Limb (tissue), 2 donors: ENCODE data around the gene KIF6.
A peak's percentile ranks its signal among the peaks of the same experiment; 100 is the strongest.

Experiments
- DNase-seq, 2 donors: peaks; one replicate each; pipeline ENCODE4 v3.0.0-alpha.2; 2016; ENCODE audit errors: extremely low spot score in 2 of 2

The KIF6 gene

GRCh38 chr6:39388606-39389483 is 336.4 kb downstream of the KIF6 start:
- peak; percentile 47 to 77 for DNase-seq

GRCh38 chr6:39387785-39388184 is 337.4 kb downstream of the KIF6 start:
- DNase-seq, result no peak

GRCh38 chr6:39386487-39386886 is 338.7 kb downstream of the KIF6 start:
- DNase-seq, result no peak

GRCh38 chr6:39381550-39382140 is 343.6 kb downstream of the KIF6 start:
- no peak for DNase-seq

- DNase-seq, result no peak
Observed at GRCh38 chr6:39380837-39381549, 344.2 kb downstream of the KIF6 start.

- no peak for DNase-seq
Observed at GRCh38 chr6:39378960-39379425, 346.2 kb downstream of the KIF6 start.

- no peak for DNase-seq
Observed at GRCh38 chr6:39378175-39378959, 346.8 kb downstream of the KIF6 start.

GRCh38 chr6:39377539-39377950 is 347.7 kb downstream of the KIF6 start:
- peak; percentile 82 to 86 for DNase-seq

- no peak for DNase-seq
Observed at GRCh38 chr6:39375405-39375804, 349.8 kb downstream of the KIF6 start.

- DNase-seq, result no peak
Observed at GRCh38 chr6:39370390-39370789, 354.8 kb downstream of the KIF6 start.

- no peak for DNase-seq
Observed at GRCh38 chr6:39369987-39370386, 355.2 kb downstream of the KIF6 start.

GRCh38 chr6:39367700-39368099 is 357.5 kb downstream of the KIF6 start:
- DNase-seq, result no peak

- DNase-seq, result no peak
Observed at GRCh38 chr6:39366931-39367618, 358.1 kb downstream of the KIF6 start.

GRCh38 chr6:39365281-39366074 is 359.7 kb downstream of the KIF6 start:
- DNase-seq, result no peak

- no peak for DNase-seq
Observed at GRCh38 chr6:39363280-39363679, 361.9 kb downstream of the KIF6 start.

- DNase-seq, result no peak
Observed at GRCh38 chr6:39362487-39362865, 362.7 kb downstream of the KIF6 start.

GRCh38 chr6:39361657-39362486 is 363.3 kb downstream of the KIF6 start:
- peak; percentile 79 to 86 for DNase-seq

GRCh38 chr6:39360378-39360777 is 364.8 kb downstream of the KIF6 start:
- DNase-seq, result no peak
